K562 (cell line): Measurements from ENCODE around the gene PRDX2. TPM values are rescaled to one million over a fixed set of nuclear protein-coding genes. Genes with fewer than 3 reads are reported as not detected.

Experiments
- ATF2 ChIP-seq: sonication (generic); formaldehyde crosslinking; IDR thresholded peaks from 2 replicates; pipeline ENCODE4 v1.8.1; 2022; ENCODE audit warnings: missing genetic modification reagents
- BRD4 ChIP-seq: fragments of 200-600 bp; sonication (generic); IDR thresholded peaks from 2 replicates; pipeline ENCODE4 v1.6.1; 2017; ENCODE audit warnings: inconsistent platforms
- CBX5 ChIP-seq: IDR thresholded peaks from 2 replicates; pipeline ENCODE4 v1.6.1; 2014; ENCODE audit warnings: low read depth, borderline replicate concordance
- CTCFL ChIP-seq: IDR thresholded peaks from 2 replicates; pipeline ENCODE4 v1.6.1; 2011; ENCODE audit warnings: borderline replicate concordance, low read depth, mild to moderate bottlenecking, moderate library complexity, low read length; ENCODE audit not compliant: insufficient read depth, poor library complexity, severe bottlenecking
- KLF10 ChIP-seq: fragments of 250-450 bp; sonication (Bioruptor Pico); IDR thresholded peaks from 2 replicates; pipeline ENCODE4 v1.6.1; 2021; ENCODE audit warnings: matching md5 sums
- NR2C2 ChIP-seq, 2 experiments: fragments of 200-800 bp in 1 of 2; sonication (Bioruptor generic) in 1 of 2; sonication (generic) in 1 of 2; formaldehyde crosslinking in 1 of 2; IDR thresholded peaks; 2 replicates each; pipeline versions ENCODE4 v1.6.1 to v1.8.0; 2016 to 2022; ENCODE audit warnings: mild to moderate bottlenecking in 1 of 2, missing compliant biosample characterization in 1 of 2, missing genetic modification characterization in 1 of 2, missing genetic modification reagents in 1 of 2
- ZEB2 ChIP-seq: fragments of 450-650 bp; IDR thresholded peaks from 2 replicates; pipeline ENCODE4 v1.6.1; 2016
- ZNF253 ChIP-seq: fragments of 250-450 bp; sonication (Bioruptor Pico); conservative IDR thresholded peaks from 2 replicates; pipeline ENCODE4 v1.6.1; 2021; ENCODE audit warnings: mild to moderate bottlenecking
- ZNF311 ChIP-seq: fragments of 250-450 bp; sonication (Bioruptor Pico); IDR thresholded peaks from 2 replicates; pipeline ENCODE4 v1.4.0; 2020; ENCODE audit warnings: mild to moderate bottlenecking, moderate library complexity
- ZNF668 ChIP-seq: fragments of 250-450 bp; sonication (Bioruptor Pico); IDR thresholded peaks from 2 replicates; pipeline ENCODE4 v1.8.0; 2022; ENCODE audit warnings: mild to moderate bottlenecking, inconsistent platforms
- ZNF75A ChIP-seq: fragments of 450-650 bp; formaldehyde crosslinking; IDR thresholded peaks from 2 replicates; pipeline ENCODE4 v1.4.0; 2020; ENCODE audit warnings: mild to moderate bottlenecking
- polyA plus RNA-seq, 8 experiments: library from polyadenylated mRNA; depleted of rRNA in 4 of 8; stranded (reverse) in 5 of 8; unstranded in 3 of 8; fragments of >200 nt; fragmentation: Nextera tagmentation in 2 of 8; fragmentation: Illumina TruSeq in 1 of 8; extraction: Ambion mirVana in 2 of 8; extraction: Trizol in 1 of 8; gene quantifications; 2 replicates each; pipeline versions ENCODE4 v1.2.1 to v1.2.3, GENCODE V29; 2011 to 2014; ENCODE audit warnings: inconsistent platforms in 1 of 8, missing spikeins in 1 of 8
- total RNA-seq, 7 experiments: library from RNA; depleted of rRNA in 6 of 7; stranded (reverse); fragments of >200 nt in 6 of 7; fragmentation: Illumina TruSeq in 2 of 7; extraction: Trizol in 2 of 7; gene quantifications; 2 replicates each; pipeline versions ENCODE4 v1.2.1 to v1.2.3, GENCODE V29; 2011 to 2021; ENCODE audit warnings: low replicate concordance in 1 of 7
- TF ChIP-seq, protein P1 (sequence below): sonication (generic); formaldehyde crosslinking; IDR thresholded peaks from 2 replicates; pipeline ENCODE4 v1.8.1; 2023; ENCODE audit warnings: mild to moderate bottlenecking, missing genetic modification reagents, moderate library complexity
- TF ChIP-seq, protein P2 (sequence below), 2 experiments: fragments of 450-650 bp; formaldehyde crosslinking in 1 of 2; IDR thresholded peaks; 2 replicates each; pipeline versions ENCODE4 v1.4.0 to v1.6.1; 2014 to 2020; ENCODE audit warnings: mild to moderate bottlenecking in 2 of 2, borderline replicate concordance in 1 of 2, low read depth in 1 of 2

Gene PRDX2
- total and polyA plus RNA-seq, 9 of the 15 experiments (the other 6 are each of a cell fraction or from before 2014, with no cell fraction given): 206 to 1,183 (median 415) TPM

- TF ChIP-seq ZEB2: no peak
- TF ChIP-seq ATF2: no peak
- no peak for TF ChIP-seq ZNF311
- no peak for TF ChIP-seq ZNF668 (CRISPR knock-in tag)
- no peak for TF ChIP-seq ZNF253 (CRISPR knock-in tag)
- no peak for TF ChIP-seq CBX5
- TF ChIP-seq NR2C2 (CRISPR knock-in tag; IDR thresholded peaks at IDR 0.05): no peak
- TF ChIP-seq NR2C2 (tag; IDR thresholded peaks at IDR 0.05): peak; percentile 50; the same call in 1 of the 2 replicates
- TF ChIP-seq, protein P1, sequence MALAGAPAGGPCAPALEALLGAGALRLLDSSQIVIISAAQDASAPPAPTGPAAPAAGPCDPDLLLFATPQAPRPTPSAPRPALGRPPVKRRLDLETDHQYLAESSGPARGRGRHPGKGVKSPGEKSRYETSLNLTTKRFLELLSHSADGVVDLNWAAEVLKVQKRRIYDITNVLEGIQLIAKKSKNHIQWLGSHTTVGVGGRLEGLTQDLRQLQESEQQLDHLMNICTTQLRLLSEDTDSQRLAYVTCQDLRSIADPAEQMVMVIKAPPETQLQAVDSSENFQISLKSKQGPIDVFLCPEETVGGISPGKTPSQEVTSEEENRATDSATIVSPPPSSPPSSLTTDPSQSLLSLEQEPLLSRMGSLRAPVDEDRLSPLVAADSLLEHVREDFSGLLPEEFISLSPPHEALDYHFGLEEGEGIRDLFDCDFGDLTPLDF: no peak
- no peak for TF ChIP-seq CTCFL
- TF ChIP-seq KLF10 (CRISPR knock-in tag): no peak
- TF ChIP-seq, protein P2, sequence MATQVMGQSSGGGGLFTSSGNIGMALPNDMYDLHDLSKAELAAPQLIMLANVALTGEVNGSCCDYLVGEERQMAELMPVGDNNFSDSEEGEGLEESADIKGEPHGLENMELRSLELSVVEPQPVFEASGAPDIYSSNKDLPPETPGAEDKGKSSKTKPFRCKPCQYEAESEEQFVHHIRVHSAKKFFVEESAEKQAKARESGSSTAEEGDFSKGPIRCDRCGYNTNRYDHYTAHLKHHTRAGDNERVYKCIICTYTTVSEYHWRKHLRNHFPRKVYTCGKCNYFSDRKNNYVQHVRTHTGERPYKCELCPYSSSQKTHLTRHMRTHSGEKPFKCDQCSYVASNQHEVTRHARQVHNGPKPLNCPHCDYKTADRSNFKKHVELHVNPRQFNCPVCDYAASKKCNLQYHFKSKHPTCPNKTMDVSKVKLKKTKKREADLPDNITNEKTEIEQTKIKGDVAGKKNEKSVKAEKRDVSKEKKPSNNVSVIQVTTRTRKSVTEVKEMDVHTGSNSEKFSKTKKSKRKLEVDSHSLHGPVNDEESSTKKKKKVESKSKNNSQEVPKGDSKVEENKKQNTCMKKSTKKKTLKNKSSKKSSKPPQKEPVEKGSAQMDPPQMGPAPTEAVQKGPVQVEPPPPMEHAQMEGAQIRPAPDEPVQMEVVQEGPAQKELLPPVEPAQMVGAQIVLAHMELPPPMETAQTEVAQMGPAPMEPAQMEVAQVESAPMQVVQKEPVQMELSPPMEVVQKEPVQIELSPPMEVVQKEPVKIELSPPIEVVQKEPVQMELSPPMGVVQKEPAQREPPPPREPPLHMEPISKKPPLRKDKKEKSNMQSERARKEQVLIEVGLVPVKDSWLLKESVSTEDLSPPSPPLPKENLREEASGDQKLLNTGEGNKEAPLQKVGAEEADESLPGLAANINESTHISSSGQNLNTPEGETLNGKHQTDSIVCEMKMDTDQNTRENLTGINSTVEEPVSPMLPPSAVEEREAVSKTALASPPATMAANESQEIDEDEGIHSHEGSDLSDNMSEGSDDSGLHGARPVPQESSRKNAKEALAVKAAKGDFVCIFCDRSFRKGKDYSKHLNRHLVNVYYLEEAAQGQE (IDR thresholded peaks at IDR 0.05; ENCODE audit: borderline replicate concordance): peak; percentile 4; the same call in 1 of the 2 replicates
- TF ChIP-seq, protein P2 (CRISPR knock-in tag; IDR thresholded peaks at IDR 0.05; ENCODE audit: low read depth): 0 out of 2 replicates have a peak, but pooled peaks have one; percentile 51
- no peak for TF ChIP-seq BRD4
- TF ChIP-seq ZNF75A (CRISPR knock-in tag): no peak
Observed at GRCh38 chr19:12793290-12794195, 8.1 kb downstream of the PRDX2 start (continued).
